K562 (cell line): ENCODE data around the gene VPS35L.

Experiments
- CTCF ChIP-seq, 3 experiments: IDR thresholded peaks in 2 of 3; conservative IDR thresholded peaks in 1 of 3; 2 replicates each; pipeline ENCODE4 v1.5.1; 2011 to 2012; ENCODE audit warnings: low read length in 3 of 3, mild to moderate bottlenecking in 3 of 3, control low read depth in 2 of 3, improper control_type of control experiment in 1 of 3, inconsistent platforms in 1 of 3, low read depth in 1 of 3, mixed read lengths in 1 of 3, moderate library complexity in 1 of 3; ENCODE audit not compliant: insufficient read depth in 2 of 3
- EP300 ChIP-seq: IDR thresholded peaks from 2 replicates; pipeline ENCODE4 v1.6.1; 2012; ENCODE audit warnings: low read length, improper control_type of control experiment
- NCOR1 ChIP-seq: fragments of 450-650 bp; IDR thresholded peaks from 2 replicates; pipeline ENCODE4 v1.6.1; 2016; ENCODE audit warnings: mild to moderate bottlenecking, moderate library complexity
- ZNF274 ChIP-seq: IDR thresholded peaks from 2 replicates; pipeline ENCODE4 v1.6.1; 2011; ENCODE audit warnings: low read depth, mild to moderate bottlenecking, low read length, moderate library complexity, borderline replicate concordance

- TF ChIP-seq ZNF274 = no peak
- TF ChIP-seq NCOR1 = no peak
- TF ChIP-seq CTCF (IDR thresholded peaks at IDR 0.05 in 2 of 3, conservative IDR thresholded peaks at IDR 0.05 in 1 of 3; ENCODE audit: insufficient read depth in 2 of 3, low read depth in 1 of 3, low read length in 3 of 3) = no peak
- no peak for TF ChIP-seq EP300
These were observed 156.1 kb downstream of the VPS35L start for GRCh38 chr16:19711643-19712042.
